ENCODE results near the gene FAM89A.

DNA sequence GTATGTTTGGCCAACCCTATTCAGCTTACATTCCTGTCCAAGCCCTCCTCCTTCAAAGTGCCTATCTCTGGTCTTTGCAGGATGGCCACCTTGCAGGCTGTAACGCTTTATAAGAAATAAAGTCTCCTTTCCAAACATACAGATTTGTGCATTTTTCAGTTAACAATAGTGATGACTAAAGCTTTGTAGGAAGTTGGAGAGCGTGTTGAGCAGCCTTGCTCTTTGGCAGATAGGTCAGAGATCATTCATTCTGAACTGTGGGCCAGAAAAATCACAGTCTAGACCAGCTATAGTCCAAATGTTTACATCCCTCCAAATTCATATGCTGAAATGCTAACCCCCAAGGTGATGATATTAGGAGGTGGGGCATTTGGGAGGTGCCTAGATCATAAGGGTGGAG is 34.0 kb upstream of the FAM89A start:
- TF ChIP-seq, protein P1, sequence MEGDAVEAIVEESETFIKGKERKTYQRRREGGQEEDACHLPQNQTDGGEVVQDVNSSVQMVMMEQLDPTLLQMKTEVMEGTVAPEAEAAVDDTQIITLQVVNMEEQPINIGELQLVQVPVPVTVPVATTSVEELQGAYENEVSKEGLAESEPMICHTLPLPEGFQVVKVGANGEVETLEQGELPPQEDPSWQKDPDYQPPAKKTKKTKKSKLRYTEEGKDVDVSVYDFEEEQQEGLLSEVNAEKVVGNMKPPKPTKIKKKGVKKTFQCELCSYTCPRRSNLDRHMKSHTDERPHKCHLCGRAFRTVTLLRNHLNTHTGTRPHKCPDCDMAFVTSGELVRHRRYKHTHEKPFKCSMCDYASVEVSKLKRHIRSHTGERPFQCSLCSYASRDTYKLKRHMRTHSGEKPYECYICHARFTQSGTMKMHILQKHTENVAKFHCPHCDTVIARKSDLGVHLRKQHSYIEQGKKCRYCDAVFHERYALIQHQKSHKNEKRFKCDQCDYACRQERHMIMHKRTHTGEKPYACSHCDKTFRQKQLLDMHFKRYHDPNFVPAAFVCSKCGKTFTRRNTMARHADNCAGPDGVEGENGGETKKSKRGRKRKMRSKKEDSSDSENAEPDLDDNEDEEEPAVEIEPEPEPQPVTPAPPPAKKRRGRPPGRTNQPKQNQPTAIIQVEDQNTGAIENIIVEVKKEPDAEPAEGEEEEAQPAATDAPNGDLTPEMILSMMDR (IDR thresholded peaks at IDR 0.05 in 2 of 3, conservative IDR thresholded peaks at IDR 0.05 in 1 of 3; ENCODE audit: borderline replicate concordance in 1 of 3, insufficient read depth in 1 of 3, low read depth in 2 of 3, low read length in 2 of 3): no peak
- TF ChIP-seq POLR2A (IDR thresholded peaks at IDR 0.05; ENCODE audit: borderline replicate concordance, extremely low read depth, insufficient read depth, insufficient read length): no peak

Measured in HCT116 (cell line).